ENCODE measurements around the gene FAM83C. TPM values are rescaled to one million over a fixed set of nuclear protein-coding genes. Genes with fewer than 3 reads are reported as not detected.

The FAM83C gene
- total RNA-seq, 2 experiments from 2014 or later, result not detected

- Mint-ChIP-seq H3K4me1 (peaks cover 7% of the 10 kb centered on the region), H3K4me3 (no peak overlapping the region), H3K9me3 (no peaks in the 10 kb centered on the region), H3K27me3 (peaks cover 3% of the 10 kb centered on the region), H3K36me3 (ENCODE audit: low read depth) (no peaks in the 10 kb centered on the region), H3K27ac (no peak overlapping the region)
- no peak for DNase-seq
- ChIA-PET CTCF (interaction anchor here (0.6 kb wide), 1 partner anchor 779 kb away, joined by 3 read pairs; no protein-coding TSS in a partner anchor), POLR2A (no interaction called here)
Measured at GRCh38 chr20:35243317-35243716, 48.9 kb downstream of the FAM83C start.

GRCh38 chr20:35240811-35241293 lies 51.4 kb downstream of the FAM83C start:
- H3K27me3 Mint-ChIP-seq, result peaks cover 3% of the 10 kb centered on the region
- no peak overlapping the region for H3K4me3 Mint-ChIP-seq
- ChIA-PET POLR2A (no interaction called here), CTCF (interaction anchor here (1.0 kb wide), 1 partner anchor 11 kb away, joined by 3 read pairs; no protein-coding TSS in a partner anchor)
- H3K9me3 Mint-ChIP-seq, result no peaks in the 10 kb centered on the region
- no peak overlapping the region for H3K27ac Mint-ChIP-seq
- no peak for DNase-seq
- H3K36me3 Mint-ChIP-seq (ENCODE audit: low read depth), result no peaks in the 10 kb centered on the region
- H3K4me1 Mint-ChIP-seq, result peaks cover 6% of the 10 kb centered on the region

DNA sequence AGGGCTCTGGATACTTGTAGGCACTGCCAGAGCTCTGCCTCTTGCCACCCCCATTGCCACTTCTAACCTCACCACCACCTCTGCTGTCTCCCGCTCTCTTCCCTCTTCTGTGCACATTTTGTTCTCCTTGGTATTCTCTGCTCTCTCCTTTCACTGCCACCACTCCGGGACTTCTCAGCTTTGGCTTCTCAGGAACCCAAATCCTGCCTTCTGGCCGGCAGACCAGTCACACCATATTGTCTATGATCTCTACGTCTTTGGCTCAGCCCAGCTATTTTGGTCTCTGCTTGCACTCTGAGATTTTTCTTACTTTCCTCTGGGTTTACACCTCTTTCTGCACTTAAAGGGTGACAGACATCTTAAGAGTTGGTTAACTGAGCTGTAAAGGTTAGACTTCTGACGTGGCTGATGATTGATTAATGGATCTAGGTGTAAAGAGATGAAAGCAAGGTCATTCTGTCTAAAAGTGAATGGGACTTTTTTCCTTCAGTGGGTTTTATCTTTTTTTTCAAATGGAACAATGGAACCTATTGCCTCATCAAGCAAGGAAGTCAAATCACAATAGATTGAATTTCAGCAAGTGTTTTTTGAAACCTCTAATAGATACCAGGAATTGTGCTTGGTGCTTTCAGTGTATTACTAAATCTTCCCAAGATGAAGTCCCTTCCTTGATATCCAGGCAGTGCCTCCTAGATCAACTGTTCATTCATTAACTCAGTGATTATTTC lies 52.0 kb downstream of the FAM83C start:
- peaks cover 3% of the 10 kb centered on the region for H3K27me3 Mint-ChIP-seq
- no peak for DNase-seq
- H3K36me3 Mint-ChIP-seq (ENCODE audit: low read depth), result no peaks in the 10 kb centered on the region
- H3K4me3 Mint-ChIP-seq, result no peak overlapping the region
- ChIA-PET POLR2A (no interaction called here), CTCF (interaction anchor here (1.0 kb wide), 1 partner anchor 12 kb away, joined by 3 read pairs; no protein-coding TSS in a partner anchor)
- H3K4me1 Mint-ChIP-seq, result peaks cover 6% of the 10 kb centered on the region
- H3K9me3 Mint-ChIP-seq, result no peaks in the 10 kb centered on the region
- no peak overlapping the region for H3K27ac Mint-ChIP-seq

- ChIA-PET CTCF (no interaction called here), POLR2A (no interaction called here)
- Mint-ChIP-seq H3K36me3 (ENCODE audit: low read depth) (no peaks in the 10 kb centered on the region), H3K27ac (no peak overlapping the region), H3K4me3 (no peak overlapping the region), H3K27me3 (peaks cover 3% of the 10 kb centered on the region), H3K9me3 (no peaks in the 10 kb centered on the region), H3K4me1 (peaks cover 6% of the 10 kb centered on the region)
- DNase-seq, result no peak
Measured at GRCh38 chr20:35238735-35239134, 53.5 kb downstream of the FAM83C start.

GRCh38 chr20:35238170-35238569 lies 54.1 kb downstream of the FAM83C start:
- POLR2A ChIA-PET, result no interaction called here
- Mint-ChIP-seq H3K4me3 (no peak overlapping the region), H3K4me1 (peaks cover 6% of the 10 kb centered on the region), H3K27ac (no peak overlapping the region), H3K9me3 (no peaks in the 10 kb centered on the region), H3K27me3 (peaks cover 3% of the 10 kb centered on the region), H3K36me3 (ENCODE audit: low read depth) (no peaks in the 10 kb centered on the region)
- no peak for DNase-seq
- CTCF ChIA-PET, result no interaction called here

- CTCF ChIA-PET, result no interaction called here
- Mint-ChIP-seq H3K9me3 (no peaks in the 10 kb centered on the region), H3K27ac (no peak overlapping the region), H3K4me1 (peaks cover 8% of the 10 kb centered on the region), H3K36me3 (ENCODE audit: low read depth) (no peaks in the 10 kb centered on the region), H3K4me3 (no peak overlapping the region), H3K27me3 (peaks cover 3% of the 10 kb centered on the region)
- POLR2A ChIA-PET, result no interaction called here
- DNase-seq, result no peak
Measured at GRCh38 chr20:35237486-35237885, 54.7 kb downstream of the FAM83C start.

GRCh38 chr20:35235881-35236280 lies 56.3 kb downstream of the FAM83C start:
- H3K4me3 Mint-ChIP-seq, result no peak overlapping the region
- no peak for DNase-seq
- H3K27ac Mint-ChIP-seq, result no peak overlapping the region
- ChIA-PET POLR2A (no interaction called here), CTCF (no interaction called here)
- H3K27me3 Mint-ChIP-seq, result peaks cover 5% of the 10 kb centered on the region
- no peaks in the 10 kb centered on the region for H3K36me3 Mint-ChIP-seq (ENCODE audit: low read depth)
- peaks cover 13% of the 10 kb centered on the region for H3K4me1 Mint-ChIP-seq
- H3K9me3 Mint-ChIP-seq, result no peaks in the 10 kb centered on the region

Other genes with a start within 250 kb of the FAM83C start
- gene TRPC4AP, start 199.6 kb downstream of the FAM83C start, total RNA-seq, result 10 to 100 TPM; 48.8 to 49.4 TPM
- gene EDEM2, start 145.1 kb downstream of the FAM83C start, total RNA-seq, result 10 to 100 TPM; 22.8 to 25.0 TPM
- gene PROCR, start 120.4 kb downstream of the FAM83C start, total RNA-seq, result under 1 TPM; 0.35 to 0.50 TPM
- gene MMP24, start 65.7 kb downstream of the FAM83C start, total RNA-seq, result not detected
- 10 to 100 TPM; 46.7 to 48.3 TPM for gene MMP24OS, start 14.3 kb downstream of the FAM83C start, total RNA-seq
- 10 to 100 TPM; 87.4 to 93.3 TPM for gene EIF6, start 7.7 kb downstream of the FAM83C start, total RNA-seq
- gene UQCC1, start 119.5 kb upstream of the FAM83C start, total RNA-seq, result 10 to 100 TPM; 46.9 to 48.6 TPM
- gene GDF5, start 145.8 kb upstream of the FAM83C start, total RNA-seq, result not detected
- 10 to 100 TPM; 56.8 to 75.4 TPM for gene CEP250, start 163.2 kb upstream of the FAM83C start, total RNA-seq
- gene C20orf173, start 237.2 kb upstream of the FAM83C start, total RNA-seq, result not detected
- 100 to 1,000 TPM; 152 to 165 TPM for gene ERGIC3, start 249.7 kb upstream of the FAM83C start, total RNA-seq

Measured in activated CD4-positive, alpha-beta T cell treated with anti-CD3 and anti-CD28 coated beads, Interleukin-2, amount 10 ng/mL, durations not matched to agents 7 days and 5 days (primary cell).